ENCODE measurements around the gene SLC38A3. TPM values are rescaled to one million over a fixed set of nuclear protein-coding genes. Genes with fewer than 3 reads are reported as not detected.

SLC38A3 gene
- total and polyA plus RNA-seq, 2 donors (not counting 3 experiments of a cell fraction or from before 2014, with no cell fraction given), result 0.60 to 1.1 TPM

DNA sequence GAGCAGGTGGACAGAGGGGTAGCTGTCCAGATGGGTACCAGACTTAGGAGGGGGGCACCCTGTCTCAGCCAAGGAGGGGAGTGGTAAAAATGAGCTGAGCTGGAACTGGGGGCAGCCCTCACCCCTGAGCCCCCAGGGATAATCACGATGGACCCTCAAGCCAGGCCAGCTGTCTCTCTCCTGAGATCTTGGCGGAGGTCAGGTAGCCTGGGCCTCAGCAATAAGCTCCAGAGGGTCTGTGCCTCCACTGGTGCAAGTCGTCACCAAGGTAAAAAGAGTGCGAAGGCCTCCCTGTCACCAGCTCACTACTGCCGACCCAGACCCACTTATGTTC lies 5.1 kb downstream of the SLC38A3 start:
- POLR2A ChIA-PET, result no interaction called here
- CTCF ChIA-PET, result interaction anchor here (1.4 to 6.4 kb wide), 6 partner anchors 8 to 50 kb away, joined by 3 to 53 read pairs (median 12); no protein-coding TSS in a partner anchor

More for the DNA sequence above, 5.1 kb downstream of the SLC38A3 start:
- H3K9me3 ChIP-seq (replicated peaks; ENCODE audit: control insufficient read depth, insufficient read depth, low read length), result no peaks in the 10 kb centered on the region
- DNase-seq (ENCODE audit: low read depth, low spot score), result no peak
- H3K9me1 ChIP-seq (replicated peaks; ENCODE audit: control insufficient read depth, extremely low read depth, insufficient read depth, low read length), result no peaks in the 10 kb centered on the region
- TF ChIP-seq FOS (IDR thresholded peaks at IDR 0.05; ENCODE audit: borderline replicate concordance, insufficient read depth, low read length), result no peak
- TF ChIP-seq POLR2A (IDR thresholded peaks at IDR 0.05; ENCODE audit: low read depth, low read length), result no peak
- TF ChIP-seq POLR2AphosphoS5 (IDR thresholded peaks at IDR 0.05; ENCODE audit: insufficient read depth, low read depth, low read length), result no peak
- no peak for TF ChIP-seq GATA2 (IDR thresholded peaks at IDR 0.05; ENCODE audit: insufficient read depth, insufficient read length, low read depth, low read length)
- TF ChIP-seq MYC (IDR thresholded peaks at IDR 0.05; ENCODE audit: low read depth, low read length), result no peak
- TF ChIP-seq, protein P1, sequence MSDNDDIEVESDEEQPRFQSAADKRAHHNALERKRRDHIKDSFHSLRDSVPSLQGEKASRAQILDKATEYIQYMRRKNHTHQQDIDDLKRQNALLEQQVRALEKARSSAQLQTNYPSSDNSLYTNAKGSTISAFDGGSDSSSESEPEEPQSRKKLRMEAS (IDR thresholded peaks at IDR 0.05; ENCODE audit: insufficient read depth, insufficient read length), result no peak
- TF ChIP-seq JUN (IDR thresholded peaks at IDR 0.05; ENCODE audit: borderline replicate concordance, insufficient read depth, insufficient read length, low read depth), result no peak
- TF ChIP-seq EZH2 (IDR thresholded peaks at IDR 0.05; ENCODE audit: borderline replicate concordance, low read depth, low read length, severe bottlenecking), result no peak
- TF ChIP-seq, protein P2, sequence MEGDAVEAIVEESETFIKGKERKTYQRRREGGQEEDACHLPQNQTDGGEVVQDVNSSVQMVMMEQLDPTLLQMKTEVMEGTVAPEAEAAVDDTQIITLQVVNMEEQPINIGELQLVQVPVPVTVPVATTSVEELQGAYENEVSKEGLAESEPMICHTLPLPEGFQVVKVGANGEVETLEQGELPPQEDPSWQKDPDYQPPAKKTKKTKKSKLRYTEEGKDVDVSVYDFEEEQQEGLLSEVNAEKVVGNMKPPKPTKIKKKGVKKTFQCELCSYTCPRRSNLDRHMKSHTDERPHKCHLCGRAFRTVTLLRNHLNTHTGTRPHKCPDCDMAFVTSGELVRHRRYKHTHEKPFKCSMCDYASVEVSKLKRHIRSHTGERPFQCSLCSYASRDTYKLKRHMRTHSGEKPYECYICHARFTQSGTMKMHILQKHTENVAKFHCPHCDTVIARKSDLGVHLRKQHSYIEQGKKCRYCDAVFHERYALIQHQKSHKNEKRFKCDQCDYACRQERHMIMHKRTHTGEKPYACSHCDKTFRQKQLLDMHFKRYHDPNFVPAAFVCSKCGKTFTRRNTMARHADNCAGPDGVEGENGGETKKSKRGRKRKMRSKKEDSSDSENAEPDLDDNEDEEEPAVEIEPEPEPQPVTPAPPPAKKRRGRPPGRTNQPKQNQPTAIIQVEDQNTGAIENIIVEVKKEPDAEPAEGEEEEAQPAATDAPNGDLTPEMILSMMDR (IDR thresholded peaks at IDR 0.05; ENCODE audit: extremely low read depth in 1 of 2, insufficient read depth in 1 of 2, low read depth in 1 of 2, low read length in 2 of 2), result no peak
- H3K9ac ChIP-seq (replicated peaks; ENCODE audit: extremely low read depth, insufficient read depth, low read length), result no peak overlapping the region
- no peak overlapping the region for H3K27ac ChIP-seq (ENCODE audit: insufficient read depth, low read depth, low read length)
- dilution Hi-C loops (cut with MboI; ENCODE audit: extremely low pct_ligation_motif_present, low sequenced_read_pairs), result no loop called here
- H3K27me3 ChIP-seq (ENCODE audit: control insufficient read depth in 2 of 2, insufficient read depth in 2 of 2, low read length in 2 of 2), result peaks cover 9 to 10% of the 10 kb centered on the region in 2 experiments
- intact Hi-C loops (cut with micrococcal nuclease), result no loop called here
- FAIRE-seq, result no peak
- H4K20me1 ChIP-seq (replicated peaks; ENCODE audit: control insufficient read depth, extremely low read depth, insufficient read depth, low read length), result no peaks in the 10 kb centered on the region
- H3K4me2 ChIP-seq (ENCODE audit: insufficient read depth, low read length), result no peak overlapping the region
- BruUV-seq (replicated peaks), result no TSS peak
- no peak overlapping the region for H2AFZ ChIP-seq (ENCODE audit: low read depth, low read length)
- no peak overlapping the region for H3K4me3 ChIP-seq (replicated peaks in 1 of 3; ENCODE audit: insufficient read depth in 1 of 3, low read depth in 1 of 3, low read length in 3 of 3)
- H3K36me3 ChIP-seq (ENCODE audit: control insufficient read depth in 2 of 2, extremely low read depth in 1 of 2, insufficient read depth in 2 of 2, low read length in 2 of 2), result no peaks in the 10 kb centered on the region
- H3K4me1 ChIP-seq (ENCODE audit: control insufficient read depth, extremely low read depth, insufficient read depth, low read length), result peaks cover 3% of the 10 kb centered on the region
- H3K79me2 ChIP-seq (ENCODE audit: control insufficient read depth, insufficient read depth, low read length), result no peaks in the 10 kb centered on the region
